ENCODE measurements around the gene LHPP. TPM values are rescaled to one million over a fixed set of nuclear protein-coding genes. Genes with fewer than 3 reads are reported as not detected.

LHPP gene
- total and polyA plus RNA-seq, 8 donors: 8.5 to 48.7 (median 17.0) TPM

GRCh38 chr10:124568848-124569622, 107.4 kb downstream of the LHPP start:
- 72 to 82% (median 79%) methylated on average over 18 to 21 of the region's 21 CpGs for WGBS, 5 donors
- Histone ChIP-seq H3K36me3 (no peaks in the 10 kb centered on the region), H3K9me3 (no peaks in the 10 kb centered on the region), H3K27ac (no peak overlapping the region), H3K4me3 (no peak overlapping the region), H3K4me1 (peaks cover 0 to 14% (median 8%) of the 10 kb centered on the region in 4 donors), H3K27me3 (no peaks in the 10 kb centered on the region)
- intact Hi-C loops (cut with DNase I; ENCODE audit: low total_unique reads): no loop called here
- DNase-seq: no peak
- TF ChIP-seq CTCF (IDR thresholded peaks at IDR 0.05): no peak
- TF ChIP-seq POLR2A (IDR thresholded peaks at IDR 0.05): no peak
- TF ChIP-seq EP300 (IDR thresholded peaks at IDR 0.05): no peak
- no peak for TF ChIP-seq POLR2AphosphoS5 (IDR thresholded peaks at IDR 0.05)

- no peaks in the 10 kb centered on the region for H3K36me3 ChIP-seq
- H3K4me1 ChIP-seq: peaks cover 0 to 14% (median 8%) of the 10 kb centered on the region in 4 donors
- TF ChIP-seq POLR2A (IDR thresholded peaks at IDR 0.05) (no peak), CTCF (IDR thresholded peaks at IDR 0.05) (no peak), EP300 (IDR thresholded peaks at IDR 0.05) (no peak), POLR2AphosphoS5 (IDR thresholded peaks at IDR 0.05) (no peak)
- WGBS, 5 donors: 68 to 90% (median 77%) methylated on average over 10 to 11 of the region's 11 CpGs
- H3K4me3 ChIP-seq: no peak overlapping the region
- H3K9me3 ChIP-seq: no peaks in the 10 kb centered on the region
- no peak overlapping the region for H3K27ac ChIP-seq
- intact Hi-C loops (cut with DNase I; ENCODE audit: low total_unique reads): no loop called here
- no peak for DNase-seq
- H3K27me3 ChIP-seq: no peaks in the 10 kb centered on the region
These were observed 108.2 kb downstream of the LHPP start for GRCh38 chr10:124569623-124570470.

- Histone ChIP-seq H3K27ac (no peak overlapping the region), H3K9me3 (no peaks in the 10 kb centered on the region), H3K4me1 (peaks cover 0 to 7% (median 3%) of the 10 kb centered on the region in 4 donors), H3K27me3 (no peaks in the 10 kb centered on the region), H3K36me3 (no peaks in the 10 kb centered on the region), H3K4me3 (no peak overlapping the region)
- TF ChIP-seq POLR2AphosphoS5 (IDR thresholded peaks at IDR 0.05) (no peak), EP300 (IDR thresholded peaks at IDR 0.05) (no peak), POLR2A (IDR thresholded peaks at IDR 0.05) (no peak), CTCF (IDR thresholded peaks at IDR 0.05) (no peak)
- intact Hi-C loops (cut with DNase I; ENCODE audit: low total_unique reads): no loop called here
- DNase-seq: no peak
- 76 to 88% (median 85%) methylated on average over 9 of the region's 9 CpGs for WGBS, 5 donors
These were observed 109.0 kb downstream of the LHPP start for GRCh38 chr10:124570646-124571045.

- TF ChIP-seq POLR2A (IDR thresholded peaks at IDR 0.05) (no peak), POLR2AphosphoS5 (IDR thresholded peaks at IDR 0.05) (no peak), EP300 (IDR thresholded peaks at IDR 0.05) (no peak), CTCF (IDR thresholded peaks at IDR 0.05) (no peak)
- 86 to 94% (median 90%) methylated on average over 11 of the region's 11 CpGs for WGBS, 5 donors
- no peak for DNase-seq
- intact Hi-C loops (cut with DNase I; ENCODE audit: low total_unique reads): no loop called here
- Histone ChIP-seq H3K4me3 (no peak overlapping the region), H3K4me1 (no peaks in the 10 kb centered on the region), H3K27ac (no peak overlapping the region), H3K36me3 (no peaks in the 10 kb centered on the region), H3K27me3 (no peaks in the 10 kb centered on the region), H3K9me3 (no peaks in the 10 kb centered on the region)
These were observed 111.1 kb downstream of the LHPP start for GRCh38 chr10:124572751-124573150.
